Prostate gland (tissue), 2 donors: ENCODE data around the gene UBTD2. TPM values are rescaled to one million over a fixed set of nuclear protein-coding genes. Genes with fewer than 3 reads are reported as not detected.
"Not testable (repeated sequence)": the region's sequence is repeated elsewhere in the genome, so short reads cannot be mapped to it uniquely, and the experiment has no call there.

Experiments
- DNase-seq: peaks from one replicate; pipeline ENCODE4 v3.0.0-alpha.2; 2019; ENCODE audit warnings: low spot score
- H3K27ac ChIP-seq, 2 donors: fragments of 200-600 bp; sonication (generic); 2 replicates each; pipeline ENCODE4 v1.5.1; 2017 to 2019
- H3K27me3 ChIP-seq: fragments of 200-600 bp; sonication (generic); replicated peaks from 2 replicates; pipeline ENCODE4 v1.5.1; 2019; ENCODE audit not compliant: insufficient read depth
- H3K36me3 ChIP-seq, 2 donors: fragments of 200-600 bp; sonication (generic); 1 replicate in 1 of 2; 2 replicates in 1 of 2; pipeline versions ENCODE4 v1.5.1 to v1.8.1; 2017 to 2019
- H3K4me1 ChIP-seq: fragments of 200-600 bp; sonication (generic); replicated peaks from 2 replicates; pipeline ENCODE4 v1.5.1; 2019
- H3K4me3 ChIP-seq, 2 donors: fragments of 200-600 bp; sonication (generic); 2 replicates each; pipeline ENCODE4 v1.5.1; 2017 to 2019
- H3K9me3 ChIP-seq: fragments of 200-600 bp; sonication (generic); 2 replicates; pipeline ENCODE4 v1.5.1; 2017
- POLR2A ChIP-seq: fragments of 450-650 bp; IDR thresholded peaks from one replicate; pipeline ENCODE4 v1.6.1; 2016; ENCODE audit warnings: antibody characterized with exemption, mild to moderate bottlenecking
- POLR2AphosphoS5 ChIP-seq: sonication (generic); formaldehyde crosslinking; IDR thresholded peaks from one replicate; pipeline ENCODE4 v1.6.1; 2017; ENCODE audit warnings: antibody characterized with exemption
- WGBS: methylation state at CpG from one replicate; pipeline ENCODE4 v1.1.5; 2018; 5-methylcytosine and 5-hydroxymethylcytosine counted together
- intact Hi-C: fragments of 100-400 bp; cut with DNase I; formaldehyde crosslinking; loops from one replicate; pipeline ENCODE4 v1.14.2; 2022
- total RNA-seq, 2 donors: library from RNA; depleted of rRNA; stranded (reverse); fragments of >200 nt; gene quantifications; one replicate each; pipeline ENCODE4 v1.1.0, GENCODE V29; 2016
- TF ChIP-seq, protein P1 (sequence below), 4 experiments: fragments of 200-600 bp in 2 of 4; fragments of 450-650 bp in 2 of 4; sonication (generic) in 2 of 4; IDR thresholded peaks; 1 replicate in 3 of 4; 2 replicates in 1 of 4; pipeline ENCODE4 v1.5.1; 2016 to 2019; ENCODE audit warnings: antibody characterized with exemption in 4 of 4, mild to moderate bottlenecking in 2 of 4, moderate library complexity in 2 of 4

UBTD2 gene
- total RNA-seq, 2 donors from 2014 or later, result 14.3 to 28.2 TPM

GRCh38 chr5:172200476-172200875, 83.1 kb downstream of the UBTD2 start:
- H3K9me3 ChIP-seq, result no peaks in the 10 kb centered on the region
- no peaks in the 10 kb centered on the region for H3K36me3 ChIP-seq
- no peak for TF ChIP-seq POLR2A
- no peak for TF ChIP-seq POLR2AphosphoS5
- TF ChIP-seq, protein P1, sequence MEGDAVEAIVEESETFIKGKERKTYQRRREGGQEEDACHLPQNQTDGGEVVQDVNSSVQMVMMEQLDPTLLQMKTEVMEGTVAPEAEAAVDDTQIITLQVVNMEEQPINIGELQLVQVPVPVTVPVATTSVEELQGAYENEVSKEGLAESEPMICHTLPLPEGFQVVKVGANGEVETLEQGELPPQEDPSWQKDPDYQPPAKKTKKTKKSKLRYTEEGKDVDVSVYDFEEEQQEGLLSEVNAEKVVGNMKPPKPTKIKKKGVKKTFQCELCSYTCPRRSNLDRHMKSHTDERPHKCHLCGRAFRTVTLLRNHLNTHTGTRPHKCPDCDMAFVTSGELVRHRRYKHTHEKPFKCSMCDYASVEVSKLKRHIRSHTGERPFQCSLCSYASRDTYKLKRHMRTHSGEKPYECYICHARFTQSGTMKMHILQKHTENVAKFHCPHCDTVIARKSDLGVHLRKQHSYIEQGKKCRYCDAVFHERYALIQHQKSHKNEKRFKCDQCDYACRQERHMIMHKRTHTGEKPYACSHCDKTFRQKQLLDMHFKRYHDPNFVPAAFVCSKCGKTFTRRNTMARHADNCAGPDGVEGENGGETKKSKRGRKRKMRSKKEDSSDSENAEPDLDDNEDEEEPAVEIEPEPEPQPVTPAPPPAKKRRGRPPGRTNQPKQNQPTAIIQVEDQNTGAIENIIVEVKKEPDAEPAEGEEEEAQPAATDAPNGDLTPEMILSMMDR (IDR thresholded peaks at IDR 0.05), result no peak
- no peaks in the 10 kb centered on the region for H3K4me1 ChIP-seq
- no peak for DNase-seq
- intact Hi-C loops, result no loop called here
- no peaks in the 10 kb centered on the region for H3K27me3 ChIP-seq
- no peak overlapping the region for H3K4me3 ChIP-seq
- WGBS, result 88% methylated on average over 6 of the region's 6 CpGs
- H3K27ac ChIP-seq, result no peak overlapping the region

DNA sequence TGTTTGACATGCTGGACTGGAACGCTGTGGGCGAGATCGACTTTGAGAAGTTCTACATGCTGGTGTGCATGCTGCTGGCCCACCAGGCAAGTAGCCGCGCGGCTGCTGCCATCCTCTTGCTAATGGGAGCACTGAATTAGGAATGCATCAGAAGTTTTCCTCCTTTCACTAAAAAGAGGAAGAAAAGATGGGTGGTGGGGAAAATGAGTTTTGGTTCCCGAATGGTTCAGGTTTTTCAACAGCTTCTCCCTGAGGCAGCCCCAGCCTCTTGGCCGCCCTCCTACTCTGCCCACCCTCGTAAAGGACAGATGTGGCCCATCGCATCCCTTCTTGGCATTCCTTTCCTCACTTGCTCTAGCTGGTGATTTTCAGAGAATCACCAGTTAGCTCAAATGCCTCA, 84.1 kb downstream of the UBTD2 start:
- no peak for DNase-seq
- Histone ChIP-seq H3K4me3 (no peak overlapping the region), H3K27ac (no peak overlapping the region), H3K4me1 (no peaks in the 10 kb centered on the region), H3K27me3 (no peaks in the 10 kb centered on the region), H3K9me3 (no peaks in the 10 kb centered on the region), H3K36me3 (no peaks in the 10 kb centered on the region)
- 80% methylated on average over 10 of the region's 10 CpGs for WGBS
- intact Hi-C loops, result no loop called here
- TF ChIP-seq POLR2AphosphoS5 (no peak), POLR2A (no peak)
- TF ChIP-seq, protein P1 (IDR thresholded peaks at IDR 0.05), result no peak

DNA sequence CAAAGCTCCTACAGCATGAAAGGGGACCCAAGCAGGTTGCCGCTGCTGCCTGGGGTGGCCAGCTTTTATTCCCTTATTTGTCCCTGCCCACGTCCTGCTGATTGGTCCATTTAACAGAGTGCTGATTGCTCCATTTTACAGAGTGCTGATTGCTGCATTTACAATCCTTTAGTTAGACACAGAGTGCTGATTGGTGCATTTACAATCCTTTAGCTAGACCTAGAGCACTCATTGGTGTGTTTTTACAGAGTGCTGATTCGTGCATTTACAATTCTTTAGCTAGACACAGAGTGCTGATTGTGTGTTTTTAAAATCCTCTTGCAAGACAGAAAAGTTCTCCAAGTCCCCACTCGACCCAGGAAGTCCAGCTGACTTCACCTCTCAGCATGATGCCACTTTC, 85.8 kb downstream of the UBTD2 start:
- intact Hi-C loops, H3K36me3 ChIP-seq, H3K4me1 ChIP-seq, DNase-seq, H3K27me3 ChIP-seq, H3K4me3 ChIP-seq, H3K9me3 ChIP-seq, H3K27ac ChIP-seq: not testable (repeated sequence)
- WGBS, result 72% methylated on average over 4 of the region's 4 CpGs

- Histone ChIP-seq H3K4me3 (no peak overlapping the region), H3K36me3 (no peaks in the 10 kb centered on the region), H3K4me1 (no peaks in the 10 kb centered on the region), H3K27me3 (no peaks in the 10 kb centered on the region), H3K27ac (no peak overlapping the region), H3K9me3 (no peaks in the 10 kb centered on the region)
- DNase-seq, result no peak
- intact Hi-C loops, result no loop called here
- TF ChIP-seq POLR2AphosphoS5 (no peak), POLR2A (no peak)
- TF ChIP-seq, protein P1 (IDR thresholded peaks at IDR 0.05), result no peak
- 66% methylated on average over 6 of the region's 6 CpGs for WGBS
Observed at GRCh38 chr5:172194985-172195774, 88.4 kb downstream of the UBTD2 start.

DNA sequence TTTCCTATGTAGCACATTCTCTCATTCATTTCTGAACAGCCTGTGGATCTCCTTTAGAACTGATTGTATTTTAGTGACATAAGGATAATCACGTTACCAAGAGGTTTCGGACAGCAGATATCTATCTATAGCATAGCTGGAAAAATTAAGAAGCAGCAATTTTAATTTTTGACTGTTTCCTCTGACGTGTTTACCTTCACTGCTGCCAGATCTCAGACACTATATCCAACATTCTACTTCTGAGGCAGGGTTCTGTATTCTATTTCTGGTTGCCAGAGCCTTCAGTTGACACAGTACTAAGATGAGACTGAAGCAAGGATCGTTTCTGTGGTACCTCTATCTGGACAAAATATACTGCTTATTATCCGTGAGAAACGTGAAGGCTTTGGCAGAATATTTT, 89.7 kb downstream of the UBTD2 start, which contains the start of gene EFCAB9:
Gene EFCAB9, plus strand, starts transcription at position 301 of the 400 bp plus-strand sequence. Its CDS starts 1 bp downstream, at position 302.
- Histone ChIP-seq H3K27ac (no peak within 1 kb of the TSS), H3K27me3 (no peaks in the 10 kb centered on the region), H3K4me1 (no peaks in the 10 kb centered on the region), H3K36me3 (no peaks in the 10 kb centered on the region), H3K9me3 (no peaks in the 10 kb centered on the region), H3K4me3 (no peak within 1 kb of the TSS)
- TF ChIP-seq POLR2A (no peak), POLR2AphosphoS5 (no peak)
- TF ChIP-seq, protein P1 (IDR thresholded peaks at IDR 0.05), result no peak
- 76% methylated on average over 6 of the region's 6 CpGs for WGBS
- intact Hi-C loops, result no loop called here
- DNase-seq, result no peak
